BLaER1 (cell line): ENCODE results near the gene NUFIP1.

Experiments
- H3K27ac ChIP-seq: shearing (Covaris generic); formaldehyde crosslinking; 2 replicates; pipeline ENCODE4 v1.8.1; 2022
- H3K27me3 ChIP-seq: shearing (Covaris generic); formaldehyde crosslinking; 2 replicates; pipeline ENCODE4 v1.8.1; 2022
- H3K36me3 ChIP-seq: shearing (Covaris generic); formaldehyde crosslinking; 2 replicates; pipeline ENCODE4 v1.8.1; 2022
- H3K4me1 ChIP-seq: shearing (Covaris generic); formaldehyde crosslinking; 2 replicates; pipeline ENCODE4 v1.8.1; 2022
- H3K4me2 ChIP-seq: shearing (Covaris generic); formaldehyde crosslinking; 2 replicates; pipeline ENCODE4 v1.8.1; 2022
- H3K4me3 ChIP-seq: shearing (Covaris generic); formaldehyde crosslinking; 2 replicates; pipeline ENCODE4 v1.8.1; 2022
- H3K9ac ChIP-seq: shearing (Covaris generic); formaldehyde crosslinking; 2 replicates; pipeline ENCODE4 v1.8.1; 2022
- H3K9me3 ChIP-seq: shearing (Covaris generic); formaldehyde crosslinking; 2 replicates; pipeline ENCODE4 v1.8.1; 2022
- H4K20me1 ChIP-seq: shearing (Covaris generic); formaldehyde crosslinking; 2 replicates; pipeline ENCODE4 v1.8.1; 2022
- Cebpa-rat ChIP-seq: shearing (Covaris generic); IDR thresholded peaks from 2 replicates; pipeline ENCODE4 v1.8.1; 2022

NUFIP1 gene

GRCh38 chr13:44938854-44939253 is 50.4 kb downstream of the NUFIP1 start:
- H3K9me3 ChIP-seq, result no peaks in the 10 kb centered on the region
- no peaks in the 10 kb centered on the region for H3K27me3 ChIP-seq
- peaks cover 21% of the 10 kb centered on the region for H3K36me3 ChIP-seq
- no peaks in the 10 kb centered on the region for H4K20me1 ChIP-seq
- no peak overlapping the region for H3K4me2 ChIP-seq
- no peak overlapping the region for H3K4me3 ChIP-seq
- no peak overlapping the region for H3K9ac ChIP-seq
- H3K4me1 ChIP-seq, result no peaks in the 10 kb centered on the region
- H3K27ac ChIP-seq, result no peak overlapping the region
- no peak for TF ChIP-seq Cebpa-rat

- TF ChIP-seq Cebpa-rat, result no peak
- no peaks in the 10 kb centered on the region for H4K20me1 ChIP-seq
- no peaks in the 10 kb centered on the region for H3K36me3 ChIP-seq
- 0 out of 2 replicates have a peak, but pooled peaks cover 5% of the 10 kb centered on the region for H3K4me1 ChIP-seq
- no peak overlapping the region for H3K9ac ChIP-seq
- no peak overlapping the region for H3K27ac ChIP-seq
- H3K4me3 ChIP-seq, result no peak overlapping the region
- H3K4me2 ChIP-seq, result no peak overlapping the region
- H3K27me3 ChIP-seq, result no peaks in the 10 kb centered on the region
- no peaks in the 10 kb centered on the region for H3K9me3 ChIP-seq
Observed at GRCh38 chr13:44936246-44936645, 53.0 kb downstream of the NUFIP1 start.

- H3K4me1 ChIP-seq, result 0 out of 2 replicates have a peak, but pooled peaks cover 5% of the 10 kb centered on the region
- no peaks in the 10 kb centered on the region for H3K27me3 ChIP-seq
- no peak overlapping the region for H3K4me2 ChIP-seq
- no peak overlapping the region for H3K9ac ChIP-seq
- no peak overlapping the region for H3K4me3 ChIP-seq
- no peak for TF ChIP-seq Cebpa-rat
- no peaks in the 10 kb centered on the region for H3K9me3 ChIP-seq
- no peak overlapping the region for H3K27ac ChIP-seq
- H4K20me1 ChIP-seq, result no peaks in the 10 kb centered on the region
- no peaks in the 10 kb centered on the region for H3K36me3 ChIP-seq
Observed at GRCh38 chr13:44934724-44935123, 54.5 kb downstream of the NUFIP1 start.

- H3K9me3 ChIP-seq, result no peaks in the 10 kb centered on the region
- H3K9ac ChIP-seq, result no peak overlapping the region
- H3K27me3 ChIP-seq, result no peaks in the 10 kb centered on the region
- no peaks in the 10 kb centered on the region for H3K36me3 ChIP-seq
- H3K4me3 ChIP-seq, result no peak overlapping the region
- H3K4me1 ChIP-seq, result 0 out of 2 replicates have a peak, but pooled peaks cover 5% of the 10 kb centered on the region
- H4K20me1 ChIP-seq, result no peaks in the 10 kb centered on the region
- no peak overlapping the region for H3K4me2 ChIP-seq
- no peak overlapping the region for H3K27ac ChIP-seq
- no peak for TF ChIP-seq Cebpa-rat
Observed at GRCh38 chr13:44932850-44933251, 56.4 kb downstream of the NUFIP1 start.

GRCh38 chr13:44932171-44932849 is 57.0 kb downstream of the NUFIP1 start:
- TF ChIP-seq Cebpa-rat, result no peak
- H3K9me3 ChIP-seq, result no peaks in the 10 kb centered on the region
- H3K9ac ChIP-seq, result no peak overlapping the region
- H3K27me3 ChIP-seq, result no peaks in the 10 kb centered on the region
- no peaks in the 10 kb centered on the region for H4K20me1 ChIP-seq
- no peak overlapping the region for H3K4me3 ChIP-seq
- H3K27ac ChIP-seq, result no peak overlapping the region
- H3K36me3 ChIP-seq, result no peaks in the 10 kb centered on the region
- H3K4me1 ChIP-seq, result 0 out of 2 replicates have a peak, but pooled peaks cover 5% of the 10 kb centered on the region
- no peak overlapping the region for H3K4me2 ChIP-seq

GRCh38 chr13:44930963-44931623 is 58.2 kb downstream of the NUFIP1 start:
- Histone ChIP-seq H4K20me1 (no peaks in the 10 kb centered on the region), H3K36me3 (no peaks in the 10 kb centered on the region), H3K27ac (no peak overlapping the region), H3K4me2 (no peak overlapping the region), H3K4me1 (0 out of 2 replicates have a peak, but pooled peaks cover 5% of the 10 kb centered on the region), H3K9me3 (no peaks in the 10 kb centered on the region), H3K4me3 (no peak overlapping the region), H3K9ac (no peak overlapping the region), H3K27me3 (no peaks in the 10 kb centered on the region)
- no peak for TF ChIP-seq Cebpa-rat

GRCh38 chr13:44930280-44930679 is 59.0 kb downstream of the NUFIP1 start:
- Histone ChIP-seq H3K4me1 (0 out of 2 replicates have a peak, but pooled peaks cover 5% of the 10 kb centered on the region), H4K20me1 (no peaks in the 10 kb centered on the region), H3K27ac (no peak overlapping the region), H3K36me3 (no peaks in the 10 kb centered on the region), H3K9ac (no peak overlapping the region), H3K4me2 (no peak overlapping the region), H3K4me3 (no peak overlapping the region), H3K9me3 (no peaks in the 10 kb centered on the region), H3K27me3 (no peaks in the 10 kb centered on the region)
- no peak for TF ChIP-seq Cebpa-rat

GRCh38 chr13:44929692-44930091 is 59.6 kb downstream of the NUFIP1 start:
- no peaks in the 10 kb centered on the region for H4K20me1 ChIP-seq
- H3K36me3 ChIP-seq, result no peaks in the 10 kb centered on the region
- no peak overlapping the region for H3K4me2 ChIP-seq
- no peak for TF ChIP-seq Cebpa-rat
- 0 out of 2 replicates have a peak, but pooled peaks cover 5% of the 10 kb centered on the region for H3K4me1 ChIP-seq
- no peak overlapping the region for H3K4me3 ChIP-seq
- H3K27me3 ChIP-seq, result no peaks in the 10 kb centered on the region
- no peak overlapping the region for H3K27ac ChIP-seq
- H3K9me3 ChIP-seq, result no peaks in the 10 kb centered on the region
- no peak overlapping the region for H3K9ac ChIP-seq

- Histone ChIP-seq H3K27me3 (no peaks in the 10 kb centered on the region), H3K4me1 (0 out of 2 replicates have a peak, but pooled peaks cover 1% of the 10 kb centered on the region), H3K9me3 (no peaks in the 10 kb centered on the region), H4K20me1 (no peaks in the 10 kb centered on the region), H3K27ac (no peak overlapping the region), H3K4me2 (no peak overlapping the region), H3K36me3 (no peaks in the 10 kb centered on the region), H3K4me3 (no peak overlapping the region), H3K9ac (no peak overlapping the region)
- no peak for TF ChIP-seq Cebpa-rat
Observed at GRCh38 chr13:44927968-44928367, 61.3 kb downstream of the NUFIP1 start.
